Endothelial cell (in vitro differentiated cells): ENCODE results near the gene MMP25. TPM values are rescaled to one million over a fixed set of nuclear protein-coding genes. Genes with fewer than 3 reads are reported as not detected.

ENCODE experiments used
- DNase-seq: peaks from one replicate; pipeline ENCODE4 v3.0.0; 2021; ENCODE audit warnings: low spot score
- H3K27ac Mint-ChIP-seq: one replicate; pipeline ENCODE4 v1.8.0; 2021; ENCODE audit warnings: mixed read lengths, inconsistent platforms; ENCODE audit not compliant: unreplicated experiment
- H3K27me3 Mint-ChIP-seq: one replicate; pipeline ENCODE4 v1.8.0; 2021; ENCODE audit warnings: mild to moderate bottlenecking, moderate library complexity, mixed read lengths, inconsistent platforms; ENCODE audit not compliant: unreplicated experiment
- H3K36me3 Mint-ChIP-seq: one replicate; pipeline ENCODE4 v1.8.0; 2021; ENCODE audit warnings: mild to moderate bottlenecking, low read depth, mixed read lengths, inconsistent platforms; ENCODE audit not compliant: unreplicated experiment
- H3K4me1 Mint-ChIP-seq: one replicate; pipeline ENCODE4 v1.8.0; 2021; ENCODE audit warnings: mild to moderate bottlenecking, mixed read lengths, inconsistent platforms; ENCODE audit not compliant: unreplicated experiment
- H3K4me3 Mint-ChIP-seq: one replicate; pipeline ENCODE4 v1.8.0; 2021; ENCODE audit warnings: mild to moderate bottlenecking, mixed read lengths, inconsistent platforms; ENCODE audit not compliant: unreplicated experiment
- H3K9me3 Mint-ChIP-seq: one replicate; pipeline ENCODE4 v1.8.0; 2021; ENCODE audit warnings: mixed read lengths, inconsistent platforms; ENCODE audit not compliant: unreplicated experiment
- CTCF ChIP-seq: fragments of 200-600 bp; sonication (generic); IDR thresholded peaks from one replicate; pipeline ENCODE4 v1.5.0; 2021; ENCODE audit warnings: antibody characterized with exemption; ENCODE audit not compliant: unreplicated experiment
- total RNA-seq: library from RNA; stranded (reverse); fragmentation: NEBNext Ultra II Directional; extraction: Animal tissue kit (Norgen Biotek cat#: 25700); gene quantifications from one replicate; pipeline ENCODE4 v1.2.1, GENCODE V29; 2021; ENCODE audit not compliant: unreplicated experiment

The MMP25 gene
- total RNA-seq, 1 donor from 2014 or later, result 5.4 TPM

- TF ChIP-seq CTCF, result no peak
- H3K9me3 Mint-ChIP-seq, result no peaks in the 10 kb centered on the region
- no peak overlapping the region for H3K4me3 Mint-ChIP-seq
- no peaks in the 10 kb centered on the region for H3K36me3 Mint-ChIP-seq
- no peak for DNase-seq
- H3K4me1 Mint-ChIP-seq, result peaks cover 24% of the 10 kb centered on the region
- H3K27ac Mint-ChIP-seq, result no peak overlapping the region
- peaks cover 8% of the 10 kb centered on the region for H3K27me3 Mint-ChIP-seq
Measured at GRCh38 chr16:3004319-3004718, 42.0 kb upstream of the MMP25 start.

- Mint-ChIP-seq H3K27me3 (peaks cover 8% of the 10 kb centered on the region), H3K9me3 (no peaks in the 10 kb centered on the region), H3K27ac (no peak overlapping the region), H3K36me3 (no peaks in the 10 kb centered on the region), H3K4me1 (peaks cover 24% of the 10 kb centered on the region), H3K4me3 (no peak overlapping the region)
- no peak for TF ChIP-seq CTCF
- DNase-seq, result no peak
Measured at GRCh38 chr16:3004781-3005284, 41.5 kb upstream of the MMP25 start.

GRCh38 chr16:3007059-3007956 is 39.1 kb upstream of the MMP25 start:
- no peak for DNase-seq
- Mint-ChIP-seq H3K27ac (no peak overlapping the region), H3K4me1 (peaks cover 24% of the 10 kb centered on the region), H3K36me3 (no peaks in the 10 kb centered on the region), H3K4me3 (no peak overlapping the region), H3K9me3 (no peaks in the 10 kb centered on the region), H3K27me3 (peaks cover 13% of the 10 kb centered on the region)
- TF ChIP-seq CTCF, result no peak

GRCh38 chr16:3007957-3008689 is 38.2 kb upstream of the MMP25 start:
- Mint-ChIP-seq H3K9me3 (no peaks in the 10 kb centered on the region), H3K4me1 (peaks cover 24% of the 10 kb centered on the region), H3K36me3 (no peaks in the 10 kb centered on the region), H3K27ac (peak overlapping the region; percentile 64), H3K4me3 (peak overlapping the region; percentile 74), H3K27me3 (peaks cover 11% of the 10 kb centered on the region)
- TF ChIP-seq CTCF, result no peak
- no peak for DNase-seq
